ENCODE results near the gene PITPNC1.
A peak's percentile ranks its signal among the peaks of the same experiment; 100 is the strongest.

PITPNC1 gene

DNA sequence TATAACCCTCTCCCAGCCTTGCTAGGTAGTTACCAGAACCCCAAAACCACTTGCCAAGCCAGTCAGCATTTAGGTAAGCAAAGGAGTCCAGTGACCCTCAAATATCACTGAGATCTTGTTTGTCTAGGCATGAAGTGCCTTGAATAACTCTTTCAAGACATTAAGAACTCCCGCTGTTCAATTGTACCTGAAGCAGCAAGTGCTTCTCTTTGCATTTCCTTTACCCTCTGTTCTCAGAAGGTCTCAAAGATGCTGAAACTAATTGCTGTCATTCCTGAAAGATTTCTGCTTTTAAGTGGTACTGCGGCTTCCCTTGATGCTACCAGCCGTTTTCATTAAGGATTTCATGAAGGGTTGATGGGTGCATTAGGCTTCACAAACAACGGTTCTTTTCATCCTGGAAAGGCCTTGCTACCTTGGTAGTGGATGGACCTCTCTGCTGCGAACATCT is 142.7 kb downstream of the PITPNC1 start:
- DNase-seq = no peak

DNA sequence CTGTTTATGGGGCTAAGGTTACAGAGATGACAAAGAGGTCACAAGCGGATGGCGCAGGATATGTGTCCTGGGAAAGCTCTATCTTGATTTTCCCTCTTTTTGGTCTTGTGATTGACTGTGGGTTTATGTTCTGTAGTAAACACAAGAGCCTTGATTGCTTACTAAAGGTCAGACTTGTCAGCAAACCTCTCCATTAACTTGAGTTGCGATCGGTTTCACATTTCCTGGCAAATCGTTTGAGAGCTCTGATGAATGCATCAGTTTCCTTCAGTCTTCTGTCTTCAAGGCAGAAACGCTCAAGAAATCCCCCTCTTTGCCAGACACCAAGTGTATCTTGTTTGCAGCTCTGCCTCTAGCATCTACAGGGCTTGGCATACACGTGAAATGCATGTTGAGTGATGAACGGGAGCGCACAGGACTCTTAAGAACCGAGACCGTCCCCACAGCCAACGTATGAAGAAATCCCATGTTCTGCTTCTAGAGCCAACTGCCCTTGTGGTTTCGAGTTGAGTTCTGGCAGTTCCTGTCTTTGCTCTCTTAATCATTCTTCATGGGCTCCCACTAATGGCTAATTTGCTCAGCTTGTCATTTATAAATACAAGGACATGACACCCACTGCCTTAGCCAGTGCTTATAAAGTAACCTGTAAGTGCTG is 143.3 kb downstream of the PITPNC1 start:
- DNase-seq = peak; percentile 65 to 68

- DNase-seq = no peak
Observed at GRCh38 chr17:67520916-67521774, 144.1 kb downstream of the PITPNC1 start.

DNA sequence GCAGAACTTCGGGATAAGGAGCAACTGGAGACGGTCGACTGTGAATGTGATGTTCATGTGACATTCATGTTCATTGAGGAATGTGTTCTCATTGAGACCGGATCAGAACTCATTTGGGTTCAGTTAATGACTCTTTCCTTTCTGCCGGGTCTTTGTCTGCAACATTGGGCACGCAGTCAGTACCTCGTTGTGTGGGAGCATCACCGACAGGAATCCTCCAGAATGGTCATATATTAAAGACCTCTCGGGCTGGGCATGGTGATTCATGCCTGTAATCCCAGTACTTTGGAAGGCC is 144.6 kb downstream of the PITPNC1 start:
- no peak for DNase-seq

DNA sequence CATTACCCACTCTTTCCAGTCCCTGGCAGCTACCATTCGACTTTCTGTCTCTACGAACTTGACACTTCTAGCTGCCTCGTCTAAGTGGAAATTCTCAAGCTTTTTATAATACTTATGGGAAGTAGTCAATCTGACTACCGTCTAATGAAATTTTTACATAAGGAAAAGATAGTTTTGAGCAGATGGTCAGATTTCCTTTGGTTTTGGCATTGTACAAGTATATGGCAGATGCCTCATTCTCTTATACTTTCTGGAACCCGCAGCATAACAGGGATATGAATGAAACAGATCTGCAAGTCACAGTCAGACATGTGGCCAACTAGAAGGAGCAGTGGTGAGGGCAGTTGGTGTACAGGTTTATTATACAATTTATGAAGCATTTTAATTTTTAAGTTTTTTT is 146.0 kb downstream of the PITPNC1 start:
- no peak for DNase-seq

- DNase-seq = no peak
Observed at GRCh38 chr17:67525239-67526135, 148.4 kb downstream of the PITPNC1 start.

DNA sequence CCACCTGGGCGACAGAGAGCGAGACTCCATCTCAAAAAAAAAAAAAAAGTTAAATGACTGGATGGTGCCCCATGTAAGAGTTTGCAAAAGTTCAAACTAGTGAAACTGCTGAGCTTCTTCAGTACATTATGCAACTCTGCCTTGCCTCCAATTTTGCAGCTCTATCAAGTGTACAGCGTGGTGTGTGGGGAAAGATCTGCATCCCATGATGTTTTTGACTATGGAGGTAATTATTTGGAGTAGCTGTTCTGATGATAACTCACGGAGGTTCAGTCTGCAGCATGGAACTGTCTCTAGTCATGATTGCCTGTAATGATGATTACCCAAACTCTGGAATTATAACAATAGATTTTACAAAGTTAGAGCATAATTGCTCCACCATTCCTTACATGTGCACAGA is 149.6 kb downstream of the PITPNC1 start:
- DNase-seq = no peak

DNA sequence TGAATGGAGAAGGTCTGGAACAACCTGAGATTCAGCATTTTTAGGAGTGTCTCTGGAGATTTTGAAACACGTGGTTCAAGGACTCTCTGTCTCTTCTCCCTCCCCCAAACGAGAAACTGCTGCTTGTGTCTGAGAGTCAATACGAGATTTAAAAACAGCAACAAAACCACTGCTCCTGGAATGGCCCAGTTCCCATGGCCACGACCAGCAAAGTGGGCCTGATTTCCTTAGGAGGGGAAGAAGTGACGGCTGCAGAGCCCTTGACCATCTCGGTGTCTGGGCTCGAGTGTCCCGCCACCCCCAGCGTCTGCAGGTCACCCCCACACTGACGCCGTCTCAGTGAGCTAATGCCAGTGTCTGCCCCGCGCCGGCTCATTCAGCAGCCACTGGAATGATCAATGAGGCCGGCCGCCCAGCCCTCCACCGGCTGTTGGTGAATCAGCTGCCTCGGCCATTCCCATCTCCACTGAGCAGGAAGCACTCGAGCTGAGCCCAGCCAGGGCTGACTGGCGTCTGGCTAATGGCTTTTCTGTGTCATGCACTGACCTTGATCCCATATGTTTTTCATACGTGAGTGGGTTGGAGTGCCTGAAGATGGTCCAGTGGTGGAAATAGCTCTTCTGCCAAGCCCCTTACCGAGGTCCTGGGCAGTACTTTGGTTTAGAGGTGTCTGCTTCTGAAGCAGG is 151.8 kb downstream of the PITPNC1 start:
- DNase-seq = no peak

DNA sequence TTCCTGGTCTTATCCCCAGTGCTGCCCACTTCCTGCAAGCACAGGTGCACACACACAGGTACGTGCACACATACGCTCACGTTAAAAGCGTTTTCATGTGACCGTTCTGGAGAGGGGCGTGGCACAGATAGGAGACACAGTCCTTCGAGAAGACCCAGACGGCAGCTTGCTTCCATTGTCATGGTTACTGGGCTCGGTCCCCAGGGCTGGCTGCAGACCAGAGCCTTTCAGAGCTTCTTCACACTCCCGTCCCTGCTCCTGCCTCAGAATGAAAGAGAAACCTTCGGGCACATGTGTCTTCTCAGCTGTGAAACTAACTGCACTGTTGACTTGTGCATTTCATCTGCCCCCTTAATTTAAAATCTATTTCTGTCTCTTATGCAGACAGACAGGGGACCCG is 154.2 kb downstream of the PITPNC1 start:
- DNase-seq = no peak

DNA sequence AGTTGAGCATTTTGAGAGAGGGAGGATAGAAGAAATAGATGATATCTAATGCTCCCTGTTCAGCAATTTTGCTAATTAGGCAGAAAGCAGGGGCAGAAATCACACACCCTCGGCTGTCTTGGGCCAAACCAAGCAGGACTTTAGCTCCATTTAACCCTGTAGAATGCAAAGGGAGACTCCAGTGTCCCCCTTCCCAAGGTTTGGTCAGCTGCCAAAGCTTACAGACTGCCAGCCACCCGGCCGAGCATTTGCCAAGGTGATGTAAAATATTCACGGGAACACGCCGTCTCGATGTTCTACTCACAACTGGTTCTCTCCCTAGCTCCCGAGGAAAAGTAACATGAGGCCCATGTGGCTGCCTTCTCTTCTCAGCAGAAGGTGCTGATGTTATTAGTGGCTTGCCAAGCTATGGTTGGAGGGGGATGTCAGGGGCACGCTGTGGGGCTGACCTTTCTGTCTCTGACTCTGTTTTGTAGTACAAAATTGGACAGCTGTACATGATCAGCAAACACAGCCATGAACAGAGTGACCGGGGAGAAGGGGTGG is 155.3 kb downstream of the PITPNC1 start:
- DNase-seq = no peak

- DNase-seq = no peak
Observed at GRCh38 chr17:67534941-67535340, 157.9 kb downstream of the PITPNC1 start.

- DNase-seq = no peak
Observed at GRCh38 chr17:67542219-67543114, 165.4 kb downstream of the PITPNC1 start.

DNA sequence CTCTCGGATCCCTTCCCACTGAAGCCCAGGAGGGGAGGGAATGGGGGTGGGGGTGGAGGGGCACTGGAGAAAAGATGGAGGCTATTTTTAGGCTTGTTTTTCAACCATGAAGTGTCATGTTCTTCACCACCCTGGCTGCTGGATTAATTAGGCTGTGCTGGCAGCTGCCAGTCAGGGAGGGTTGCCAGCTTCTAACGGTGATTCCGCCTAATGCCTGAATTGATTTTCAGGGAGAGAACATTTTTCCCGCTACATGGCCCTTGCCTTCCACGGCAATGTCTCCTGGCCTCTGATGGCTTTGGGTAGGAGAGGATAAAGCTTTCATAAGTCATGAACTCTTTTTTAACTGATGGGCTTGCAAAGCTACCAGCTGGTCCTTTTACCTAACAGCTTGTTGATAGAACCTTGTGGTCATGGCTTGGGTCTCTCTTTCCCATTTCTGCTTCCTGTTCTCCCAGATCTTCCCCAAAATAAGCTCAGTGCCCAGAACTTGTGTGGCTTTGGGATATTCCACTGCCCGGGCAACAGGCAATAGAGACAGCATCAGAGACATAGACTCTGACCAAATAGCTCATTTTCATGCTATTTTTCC is 167.4 kb downstream of the PITPNC1 start:
- DNase-seq = no peak

DNA sequence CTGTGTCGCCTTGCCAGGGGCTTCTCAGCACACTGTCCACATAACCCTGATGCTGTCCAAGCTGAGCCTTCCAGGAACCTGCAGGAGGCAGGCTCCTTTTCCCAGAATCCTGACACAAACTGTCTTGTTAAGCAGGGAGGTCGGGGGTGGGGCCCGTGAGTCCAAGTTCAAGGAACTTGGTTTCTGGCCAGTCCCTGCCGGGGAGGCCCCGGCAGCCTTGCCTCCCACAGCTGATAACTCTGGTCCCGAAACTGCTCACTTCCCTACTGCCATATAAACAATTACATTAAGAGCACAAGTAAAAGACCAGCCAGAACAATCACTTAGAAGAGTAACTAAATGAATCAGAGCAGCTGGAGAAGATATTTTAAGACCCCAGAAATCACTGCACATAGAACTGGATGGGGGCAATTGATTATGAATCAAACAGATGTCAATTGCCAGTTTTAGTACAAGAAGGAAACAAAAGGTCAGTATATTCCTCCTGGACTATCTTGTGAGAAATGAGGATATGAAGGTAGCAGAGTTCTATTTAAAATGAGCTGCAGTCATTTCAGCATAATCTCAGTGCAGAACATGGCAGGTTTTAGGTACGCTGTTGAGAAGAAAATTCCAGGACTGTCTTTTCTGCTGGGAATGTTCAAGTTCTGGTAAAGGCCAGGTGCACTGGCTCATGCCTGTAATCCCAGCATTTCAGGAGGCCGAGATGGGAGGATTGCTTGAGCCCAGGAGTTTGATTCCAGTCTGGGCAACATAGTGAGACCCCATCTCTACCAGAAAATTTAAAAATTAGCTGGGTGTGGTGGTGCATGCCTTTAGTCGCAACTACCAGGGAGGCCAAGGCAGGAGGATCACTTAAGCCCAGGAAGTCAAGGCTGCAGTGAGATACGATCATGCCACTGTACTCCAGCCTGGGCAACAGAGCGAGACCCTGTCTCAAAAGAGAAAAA is 169.8 kb downstream of the PITPNC1 start:
- DNase-seq = peak; percentile 66 to 75

DNA sequence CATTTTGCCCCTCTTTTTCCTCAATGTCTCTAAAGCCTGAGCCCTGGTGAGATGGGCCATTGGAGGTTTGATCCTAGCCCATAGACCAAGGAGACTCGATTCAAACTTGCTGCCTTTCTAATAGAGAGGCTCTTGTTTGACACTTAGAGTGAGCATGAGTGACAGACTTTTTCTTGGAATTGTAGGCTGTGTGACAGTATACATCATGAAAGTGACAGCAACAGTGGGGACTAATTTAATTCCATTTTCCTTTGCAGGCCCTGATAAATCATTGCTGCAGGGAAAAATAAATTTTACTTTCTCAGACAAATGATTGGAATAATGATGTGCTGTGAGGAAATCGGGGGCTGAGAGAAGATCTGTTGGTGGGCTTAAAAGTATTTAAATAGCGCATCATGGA is 171.6 kb downstream of the PITPNC1 start:
- no peak for DNase-seq

GRCh38 chr17:67549820-67550219 is 172.7 kb downstream of the PITPNC1 start:
- peak; percentile 27 to 71 for DNase-seq

DNA sequence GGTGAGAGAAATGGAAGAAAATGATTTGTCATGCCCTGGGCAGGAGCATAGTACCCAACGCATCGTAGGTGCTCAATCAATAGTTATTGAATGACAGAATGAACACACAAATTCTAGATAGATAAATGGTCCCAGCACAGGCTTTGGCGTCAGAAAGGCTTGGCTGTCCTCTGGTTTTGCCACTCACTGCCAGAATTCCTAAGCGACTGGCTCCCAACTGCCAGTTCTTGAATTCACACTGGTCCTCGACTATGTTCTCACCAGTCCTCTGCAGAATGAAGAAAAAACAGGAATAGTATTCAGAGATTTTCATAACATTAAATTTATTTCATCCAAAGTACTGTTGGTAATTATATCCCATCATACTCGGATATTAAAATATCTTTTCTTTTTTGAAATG is 177.6 kb downstream of the PITPNC1 start:
- DNase-seq = no peak

- no peak for DNase-seq
Observed at GRCh38 chr17:67555855-67556254, 178.8 kb downstream of the PITPNC1 start.

DNA sequence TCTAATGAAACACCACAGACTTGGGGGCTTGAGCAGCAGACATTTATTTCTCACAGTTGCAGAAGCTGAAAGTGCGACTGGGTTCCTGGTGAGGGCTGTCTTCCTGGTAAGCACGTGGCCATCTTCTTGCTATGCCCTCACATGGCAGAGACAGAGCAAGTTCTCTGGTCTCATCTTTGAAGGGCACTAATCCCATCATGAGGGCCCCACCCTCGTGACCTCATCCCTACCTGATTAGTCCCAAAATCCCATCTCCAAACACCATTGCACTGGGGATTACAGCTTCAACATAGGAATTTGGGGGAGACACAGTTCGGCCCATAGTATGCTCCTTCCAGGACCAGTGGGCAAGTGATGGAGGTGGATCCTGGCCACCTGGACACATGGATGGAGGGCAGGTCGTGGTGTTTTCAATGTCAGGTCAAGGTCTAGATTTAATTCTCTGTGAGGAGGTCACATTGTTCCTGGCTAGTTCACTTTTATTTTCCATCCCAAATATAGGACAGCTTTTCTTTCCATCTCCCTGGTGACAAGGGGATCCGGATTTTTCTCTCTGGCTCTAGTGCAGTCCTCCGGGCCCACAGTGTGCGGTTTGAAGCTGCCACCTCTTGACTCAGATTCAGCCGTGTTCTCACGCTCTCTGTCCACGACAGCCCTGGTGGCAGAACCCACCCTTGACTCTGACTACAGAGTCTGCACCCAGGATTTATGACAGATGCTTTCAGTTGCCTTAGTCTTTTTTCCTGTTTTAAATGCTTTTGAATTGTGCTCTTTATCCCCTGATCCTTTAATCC is 180.2 kb downstream of the PITPNC1 start:
- no peak for DNase-seq

Data from inflammatory macrophage treated with lipopolysaccharide for 1 hour (primary cell).